Colonic mucosa (tissue), 4 donors: ENCODE results near the gene CYP4F8. TPM values are rescaled to one million over a fixed set of nuclear protein-coding genes. Genes with fewer than 3 reads are reported as not detected.

Source experiments
- DNase-seq: peaks from one replicate; pipeline ENCODE4 v3.0.0-alpha.2; 2020
- H3K27ac ChIP-seq: fragments of 200-600 bp; one replicate; pipeline ENCODE4 v1.8.0; 2021
- H3K27me3 ChIP-seq: fragments of 200-600 bp; one replicate; pipeline ENCODE4 v1.8.0; 2021
- H3K36me3 ChIP-seq: fragments of 200-600 bp; one replicate; pipeline ENCODE4 v1.8.0; 2021
- H3K4me1 ChIP-seq: fragments of 200-600 bp; one replicate; pipeline ENCODE4 v1.8.0; 2021; ENCODE audit warnings: mild to moderate bottlenecking
- H3K4me3 ChIP-seq: fragments of 200-600 bp; one replicate; pipeline ENCODE4 v1.8.0; 2021
- H3K9ac ChIP-seq, 2 donors: one replicate each; pipeline ENCODE4 v1.7.0; 2013; ENCODE audit warnings: control low read depth in 2 of 2, low read depth in 2 of 2, low read length in 2 of 2
- H3K9me3 ChIP-seq: fragments of 200-600 bp; one replicate; pipeline ENCODE4 v1.8.0; 2021
- intact Hi-C: fragments of 100-400 bp; cut with DNase I; formaldehyde crosslinking; loops from one replicate; pipeline ENCODE4 v1.14.1; 2022
- total RNA-seq, 2 donors: library from RNA; stranded (reverse); fragmentation: NEBNext Ultra II Directional in 1 of 2; extraction: Animal tissue kit (Norgen Biotek cat#: 25700) in 1 of 2; gene quantifications; one replicate each; pipeline ENCODE4 v1.2.1, GENCODE V29; 2021
- TF ChIP-seq, protein P1 (sequence below): fragments of 200-600 bp; IDR thresholded peaks from one replicate; pipeline ENCODE4 v1.8.0; 2022; ENCODE audit warnings: antibody characterized with exemption, mild to moderate bottlenecking
- donor health status: healthy.
- donor health status: DM: no; HTN: no; CAD: no.
- donor health status: DM: no; HTN: no; CAD: no.

CYP4F8 gene
- not detected for total RNA-seq

GRCh38 chr19:15614507-15615379, at the start of gene CYP4F8:
CYP4F8 (plus strand) TSS chr19:15615218; CDS start chr19:15615617, 399 bp downstream.
- Histone ChIP-seq H3K4me3 (no peak within 1 kb of the TSS), H3K9ac (no peak within 1 kb of the TSS), H3K27ac (no peak within 1 kb of the TSS), H3K9me3 (no peaks in the 10 kb centered on the region), H3K4me1 (no peaks in the 10 kb centered on the region), H3K27me3 (no peaks in the 10 kb centered on the region), H3K36me3 (no peaks in the 10 kb centered on the region)
- no peak for DNase-seq
- intact Hi-C loops, result no loop called here
- TF ChIP-seq, protein P1, sequence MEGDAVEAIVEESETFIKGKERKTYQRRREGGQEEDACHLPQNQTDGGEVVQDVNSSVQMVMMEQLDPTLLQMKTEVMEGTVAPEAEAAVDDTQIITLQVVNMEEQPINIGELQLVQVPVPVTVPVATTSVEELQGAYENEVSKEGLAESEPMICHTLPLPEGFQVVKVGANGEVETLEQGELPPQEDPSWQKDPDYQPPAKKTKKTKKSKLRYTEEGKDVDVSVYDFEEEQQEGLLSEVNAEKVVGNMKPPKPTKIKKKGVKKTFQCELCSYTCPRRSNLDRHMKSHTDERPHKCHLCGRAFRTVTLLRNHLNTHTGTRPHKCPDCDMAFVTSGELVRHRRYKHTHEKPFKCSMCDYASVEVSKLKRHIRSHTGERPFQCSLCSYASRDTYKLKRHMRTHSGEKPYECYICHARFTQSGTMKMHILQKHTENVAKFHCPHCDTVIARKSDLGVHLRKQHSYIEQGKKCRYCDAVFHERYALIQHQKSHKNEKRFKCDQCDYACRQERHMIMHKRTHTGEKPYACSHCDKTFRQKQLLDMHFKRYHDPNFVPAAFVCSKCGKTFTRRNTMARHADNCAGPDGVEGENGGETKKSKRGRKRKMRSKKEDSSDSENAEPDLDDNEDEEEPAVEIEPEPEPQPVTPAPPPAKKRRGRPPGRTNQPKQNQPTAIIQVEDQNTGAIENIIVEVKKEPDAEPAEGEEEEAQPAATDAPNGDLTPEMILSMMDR, result no peak

DNA sequence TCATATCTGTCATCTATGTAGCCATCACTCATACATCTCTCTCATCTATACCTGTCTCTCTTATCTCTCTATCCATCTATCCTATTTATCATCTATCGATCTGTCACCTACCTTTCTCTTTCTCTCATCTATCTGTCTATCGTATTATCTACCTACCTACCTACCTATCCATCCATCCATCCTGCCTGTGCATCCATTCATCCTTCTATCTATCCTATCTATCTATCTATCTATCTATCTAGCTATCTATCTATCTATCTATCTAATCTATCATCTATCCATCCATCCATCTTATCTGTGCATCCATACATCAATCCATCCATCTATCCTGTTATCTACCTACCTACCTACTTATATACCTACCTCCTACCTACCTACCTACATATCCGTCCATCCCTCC, 44.6 kb upstream of the CYP4F8 start:
- TF ChIP-seq, protein P1, result no peak
- no peak overlapping the region for H3K9ac ChIP-seq

GRCh38 chr19:15575406-15575805, 39.6 kb upstream of the CYP4F8 start:
- Histone ChIP-seq H3K36me3 (no peaks in the 10 kb centered on the region), H3K27ac (no peak overlapping the region), H3K9me3 (no peaks in the 10 kb centered on the region), H3K27me3 (no peaks in the 10 kb centered on the region), H3K4me3 (no peak overlapping the region), H3K9ac (no peak overlapping the region), H3K4me1 (no peaks in the 10 kb centered on the region)
- no peak for DNase-seq
- intact Hi-C loops, result no loop called here
- TF ChIP-seq, protein P1, result no peak

More for the DNA sequence above, 44.6 kb upstream of the CYP4F8 start:
- Histone ChIP-seq H3K4me1 (no peaks in the 10 kb centered on the region), H3K27me3 (no peaks in the 10 kb centered on the region), H3K36me3 (no peaks in the 10 kb centered on the region), H3K4me3 (no peak overlapping the region), H3K27ac (no peak overlapping the region), H3K9me3 (no peaks in the 10 kb centered on the region)
- intact Hi-C loops, result no loop called here
- DNase-seq, result no peak

- intact Hi-C loops, result no loop called here
- H3K27me3 ChIP-seq, result no peaks in the 10 kb centered on the region
- no peak for DNase-seq
- H3K27ac ChIP-seq, result no peak overlapping the region
- H3K4me1 ChIP-seq, result no peaks in the 10 kb centered on the region
- H3K4me3 ChIP-seq, result no peak overlapping the region
- H3K36me3 ChIP-seq, result no peaks in the 10 kb centered on the region
- no peaks in the 10 kb centered on the region for H3K9me3 ChIP-seq
- no peak overlapping the region for H3K9ac ChIP-seq
- TF ChIP-seq, protein P1, result no peak
Measured at GRCh38 chr19:15576526-15577156, 38.4 kb upstream of the CYP4F8 start.

DNA sequence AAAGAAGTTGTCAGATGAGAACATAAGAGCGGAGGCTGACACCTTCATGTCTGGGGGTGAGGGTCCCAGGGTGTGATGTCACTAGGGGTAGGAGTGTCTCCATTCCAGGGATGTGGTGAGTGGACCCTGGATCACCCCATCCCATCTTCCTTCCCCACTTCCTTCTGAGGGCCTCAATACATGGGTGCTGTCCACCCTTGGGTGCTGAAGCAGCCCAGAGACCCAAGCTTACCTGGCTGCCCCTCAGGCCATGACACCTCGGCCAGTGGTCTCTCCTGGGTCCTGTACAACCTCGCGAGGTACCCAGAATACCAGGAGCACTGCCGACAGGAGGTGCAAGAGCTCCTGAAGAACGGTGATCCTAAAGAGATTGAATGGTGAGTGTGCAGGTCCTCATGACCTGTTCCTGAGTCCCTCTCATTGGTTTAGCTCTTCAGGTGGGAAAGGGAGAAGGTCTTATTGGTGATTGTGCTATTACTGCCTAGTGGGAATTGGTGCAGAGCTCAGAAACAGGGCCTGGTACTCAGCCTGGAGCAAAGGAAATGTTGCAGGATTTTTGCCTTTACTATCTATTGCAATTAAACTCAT, 37.7 kb upstream of the CYP4F8 start:
- no peaks in the 10 kb centered on the region for H3K4me1 ChIP-seq
- no peak for DNase-seq
- no peaks in the 10 kb centered on the region for H3K9me3 ChIP-seq
- no peaks in the 10 kb centered on the region for H3K36me3 ChIP-seq
- H3K4me3 ChIP-seq, result no peak overlapping the region
- TF ChIP-seq, protein P1, result no peak
- intact Hi-C loops, result no loop called here
- H3K27ac ChIP-seq, result no peak overlapping the region
- H3K27me3 ChIP-seq, result no peaks in the 10 kb centered on the region
- no peak overlapping the region for H3K9ac ChIP-seq
